C4-2B (cell line): Measurements from ENCODE around the gene SSBP1.

Experiments
- CTCF ChIP-seq: fragments of 450-650 bp; conservative IDR thresholded peaks from 2 replicates; pipeline ENCODE4 v1.5.1; 2017; ENCODE audit warnings: mild to moderate bottlenecking
- ZFX ChIP-seq: fragments of 450-650 bp; IDR thresholded peaks from 2 replicates; pipeline ENCODE4 v1.6.1; 2017

- no peak for TF ChIP-seq CTCF
- TF ChIP-seq ZFX: no peak
These were observed 46.2 kb upstream of the SSBP1 start for GRCh38 chr7:141691961-141692360.
